ENCODE data around the gene TNRC6B.

DNA sequence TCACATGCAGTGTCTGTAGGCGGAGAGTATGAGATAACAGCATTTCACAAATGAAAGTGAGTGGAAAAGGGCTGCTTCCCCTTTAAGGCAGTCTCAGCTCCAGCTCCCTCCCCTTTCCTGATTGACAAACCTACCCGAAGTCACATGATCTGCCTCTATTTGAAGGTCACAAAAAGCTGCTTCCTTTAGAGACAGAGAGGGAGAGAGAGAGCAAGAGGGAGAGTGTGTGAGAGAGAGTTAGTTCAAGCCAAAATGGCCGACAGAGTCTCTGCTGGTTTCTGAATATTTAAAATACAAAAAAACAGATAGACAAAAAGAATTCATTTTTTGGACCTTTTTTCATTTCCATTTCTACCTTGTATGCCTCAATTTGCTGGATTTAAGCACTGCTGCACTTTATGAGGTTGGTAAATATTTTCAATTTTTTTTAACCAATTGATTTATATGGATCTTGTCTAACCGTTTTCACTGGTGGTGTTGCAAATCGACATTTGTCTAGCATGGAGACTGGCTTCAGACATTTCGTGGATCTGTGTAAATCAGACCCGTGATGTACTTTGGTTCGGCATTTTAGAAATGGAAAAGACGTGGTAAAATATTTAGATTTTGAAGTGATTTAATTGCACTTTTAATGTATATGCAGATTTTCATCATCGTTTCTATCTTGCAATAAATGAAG, at the start of gene TNRC6B:
- TF ChIP-seq, protein P1, sequence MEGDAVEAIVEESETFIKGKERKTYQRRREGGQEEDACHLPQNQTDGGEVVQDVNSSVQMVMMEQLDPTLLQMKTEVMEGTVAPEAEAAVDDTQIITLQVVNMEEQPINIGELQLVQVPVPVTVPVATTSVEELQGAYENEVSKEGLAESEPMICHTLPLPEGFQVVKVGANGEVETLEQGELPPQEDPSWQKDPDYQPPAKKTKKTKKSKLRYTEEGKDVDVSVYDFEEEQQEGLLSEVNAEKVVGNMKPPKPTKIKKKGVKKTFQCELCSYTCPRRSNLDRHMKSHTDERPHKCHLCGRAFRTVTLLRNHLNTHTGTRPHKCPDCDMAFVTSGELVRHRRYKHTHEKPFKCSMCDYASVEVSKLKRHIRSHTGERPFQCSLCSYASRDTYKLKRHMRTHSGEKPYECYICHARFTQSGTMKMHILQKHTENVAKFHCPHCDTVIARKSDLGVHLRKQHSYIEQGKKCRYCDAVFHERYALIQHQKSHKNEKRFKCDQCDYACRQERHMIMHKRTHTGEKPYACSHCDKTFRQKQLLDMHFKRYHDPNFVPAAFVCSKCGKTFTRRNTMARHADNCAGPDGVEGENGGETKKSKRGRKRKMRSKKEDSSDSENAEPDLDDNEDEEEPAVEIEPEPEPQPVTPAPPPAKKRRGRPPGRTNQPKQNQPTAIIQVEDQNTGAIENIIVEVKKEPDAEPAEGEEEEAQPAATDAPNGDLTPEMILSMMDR (conservative IDR thresholded peaks at IDR 0.05; ENCODE audit: low read depth, low read length) = no peak
- TF ChIP-seq EZH2 (IDR thresholded peaks at IDR 0.05; ENCODE audit: borderline replicate concordance, low read depth, low read length, poor library complexity, severe bottlenecking) = no peak
